ENCODE results near the gene PCNX1. TPM values are rescaled to one million over a fixed set of nuclear protein-coding genes. Genes with fewer than 3 reads are reported as not detected.

Gene PCNX1
- total and polyA plus RNA-seq, 2 experiments from 2014 or later: 10.0 to 64.2 TPM

DNA sequence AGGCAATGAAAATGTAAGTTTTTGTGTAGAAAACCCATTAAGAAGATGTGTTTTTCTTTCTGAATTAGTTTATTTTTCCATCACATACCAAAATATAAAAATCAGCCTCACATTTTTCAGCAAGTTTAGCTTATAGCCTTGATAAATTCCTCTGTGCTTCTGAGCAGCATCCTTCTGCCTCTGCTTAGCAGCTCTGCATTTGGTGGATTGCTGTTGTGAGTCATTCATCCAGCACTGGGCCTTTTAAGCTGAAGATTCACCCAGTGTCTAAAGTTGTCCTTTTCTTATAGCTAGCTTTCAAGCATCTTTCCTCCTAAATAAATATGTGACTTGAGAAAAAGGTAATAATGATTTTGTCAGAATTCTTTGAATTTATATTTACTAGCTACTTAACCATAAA is 206.1 kb downstream of the PCNX1 start:
- Histone ChIP-seq H3K27ac (peak overlapping the region; percentile 52), H3K4me1 (ENCODE audit: insufficient read depth) (peaks cover 31% of the 10 kb centered on the region), H3K4me2 (no peak overlapping the region), H3K27me3 (no peaks in the 10 kb centered on the region), H4K20me1 (ENCODE audit: insufficient read depth, poor library complexity, severe bottlenecking) (no peaks in the 10 kb centered on the region), H2AFZ (no peak overlapping the region), H3K9me2 (replicated peaks; ENCODE audit: insufficient read depth) (no peaks in the 10 kb centered on the region), H3K9me3 (ENCODE audit: low read depth) (no peaks in the 10 kb centered on the region), H3K36me3 (replicated peaks; ENCODE audit: insufficient read depth, low read depth) (no peaks in the 10 kb centered on the region), H3K79me2 (no peaks in the 10 kb centered on the region), H3K4me3 (no peak overlapping the region)
- TF ChIP-seq, protein P1, sequence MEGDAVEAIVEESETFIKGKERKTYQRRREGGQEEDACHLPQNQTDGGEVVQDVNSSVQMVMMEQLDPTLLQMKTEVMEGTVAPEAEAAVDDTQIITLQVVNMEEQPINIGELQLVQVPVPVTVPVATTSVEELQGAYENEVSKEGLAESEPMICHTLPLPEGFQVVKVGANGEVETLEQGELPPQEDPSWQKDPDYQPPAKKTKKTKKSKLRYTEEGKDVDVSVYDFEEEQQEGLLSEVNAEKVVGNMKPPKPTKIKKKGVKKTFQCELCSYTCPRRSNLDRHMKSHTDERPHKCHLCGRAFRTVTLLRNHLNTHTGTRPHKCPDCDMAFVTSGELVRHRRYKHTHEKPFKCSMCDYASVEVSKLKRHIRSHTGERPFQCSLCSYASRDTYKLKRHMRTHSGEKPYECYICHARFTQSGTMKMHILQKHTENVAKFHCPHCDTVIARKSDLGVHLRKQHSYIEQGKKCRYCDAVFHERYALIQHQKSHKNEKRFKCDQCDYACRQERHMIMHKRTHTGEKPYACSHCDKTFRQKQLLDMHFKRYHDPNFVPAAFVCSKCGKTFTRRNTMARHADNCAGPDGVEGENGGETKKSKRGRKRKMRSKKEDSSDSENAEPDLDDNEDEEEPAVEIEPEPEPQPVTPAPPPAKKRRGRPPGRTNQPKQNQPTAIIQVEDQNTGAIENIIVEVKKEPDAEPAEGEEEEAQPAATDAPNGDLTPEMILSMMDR (IDR thresholded peaks at IDR 0.05; ENCODE audit: poor library complexity): no peak
- TF ChIP-seq EZH2 (IDR thresholded peaks at IDR 0.05; ENCODE audit: borderline replicate concordance) (no peak), EZH2phosphoT487 (IDR thresholded peaks at IDR 0.05; ENCODE audit: low read depth, severe bottlenecking, unreplicated experiment) (no peak)
- no peak for DNase-seq (ENCODE audit: low spot score)

DNA sequence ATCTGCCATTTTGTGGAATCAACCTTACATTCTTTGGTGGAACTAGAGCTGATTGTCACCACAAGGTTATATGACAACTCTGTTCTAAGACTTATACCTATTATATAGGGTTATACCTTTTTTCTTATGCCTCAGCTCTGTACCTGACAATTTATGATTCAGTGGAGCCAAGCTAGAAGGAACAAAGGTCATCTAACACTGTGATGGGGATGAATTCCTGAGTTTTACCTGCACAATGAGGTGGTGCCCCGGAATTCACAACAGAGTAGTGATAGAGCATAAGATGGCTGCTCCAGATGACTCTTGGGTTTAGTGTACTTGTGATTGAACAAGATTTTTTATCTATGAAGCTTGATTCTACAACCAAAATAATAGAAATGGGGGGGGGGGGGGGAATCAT is 207.3 kb downstream of the PCNX1 start:
- no peaks in the 10 kb centered on the region for H3K9me2 ChIP-seq (replicated peaks; ENCODE audit: insufficient read depth)

DNA sequence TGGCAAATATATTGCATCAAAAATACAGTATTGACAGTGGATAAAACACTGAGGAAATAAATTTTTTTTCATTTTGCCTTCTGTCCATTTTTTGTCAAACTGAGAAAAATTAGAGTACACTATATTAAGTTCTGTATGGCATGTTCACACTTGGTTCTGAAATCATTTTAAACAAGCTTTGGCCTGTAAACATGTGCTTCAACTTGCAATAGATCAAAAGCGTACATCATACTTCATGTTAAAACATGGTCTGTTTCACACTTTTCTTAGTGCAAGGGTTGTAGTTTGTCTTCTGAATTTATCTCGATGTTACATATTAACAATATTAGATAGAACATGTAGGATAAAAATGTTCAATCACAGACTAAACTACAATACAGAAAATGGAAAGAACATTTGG is 208.0 kb downstream of the PCNX1 start:
- TF ChIP-seq EZH2phosphoT487 (IDR thresholded peaks at IDR 0.05; ENCODE audit: low read depth, severe bottlenecking, unreplicated experiment): no peak
- no peak for TF ChIP-seq EZH2 (IDR thresholded peaks at IDR 0.05; ENCODE audit: borderline replicate concordance)
- TF ChIP-seq, protein P1 (IDR thresholded peaks at IDR 0.05; ENCODE audit: poor library complexity): no peak
- H4K20me1 ChIP-seq (ENCODE audit: insufficient read depth, poor library complexity, severe bottlenecking): no peaks in the 10 kb centered on the region
- no peak overlapping the region for H3K4me2 ChIP-seq
- H3K9me3 ChIP-seq (ENCODE audit: low read depth): no peaks in the 10 kb centered on the region
- no peaks in the 10 kb centered on the region for H3K9me2 ChIP-seq (replicated peaks; ENCODE audit: insufficient read depth)
- no peak for DNase-seq (ENCODE audit: low spot score)
- no peak overlapping the region for H2AFZ ChIP-seq
- no peak overlapping the region for H3K4me3 ChIP-seq
- H3K4me1 ChIP-seq (ENCODE audit: insufficient read depth): peaks cover 42% of the 10 kb centered on the region
- H3K79me2 ChIP-seq: no peaks in the 10 kb centered on the region
- no peaks in the 10 kb centered on the region for H3K27me3 ChIP-seq
- H3K27ac ChIP-seq: peak overlapping the region; percentile 52
- no peaks in the 10 kb centered on the region for H3K36me3 ChIP-seq (replicated peaks; ENCODE audit: insufficient read depth, low read depth)
- WGBS (ENCODE audit: low lambda C conversion rate, missing lambda C conversion rate): 93% methylated on average over 2 of the region's 2 CpGs

More for the DNA sequence above, 207.3 kb downstream of the PCNX1 start:
- no peaks in the 10 kb centered on the region for H4K20me1 ChIP-seq (ENCODE audit: insufficient read depth, poor library complexity, severe bottlenecking)
- no peak for DNase-seq (ENCODE audit: low spot score)
- H3K27me3 ChIP-seq: no peaks in the 10 kb centered on the region
- 68% methylated on average over 1 of the region's 1 CpG for WGBS (ENCODE audit: low lambda C conversion rate, missing lambda C conversion rate)
- peak overlapping the region; percentile 52 for H3K27ac ChIP-seq
- H3K36me3 ChIP-seq (replicated peaks; ENCODE audit: insufficient read depth, low read depth): no peaks in the 10 kb centered on the region
- no peak overlapping the region for H3K4me3 ChIP-seq
- no peaks in the 10 kb centered on the region for H3K79me2 ChIP-seq
- H3K4me1 ChIP-seq (ENCODE audit: insufficient read depth): peaks cover 39% of the 10 kb centered on the region
- no peak overlapping the region for H2AFZ ChIP-seq
- TF ChIP-seq, protein P1 (IDR thresholded peaks at IDR 0.05; ENCODE audit: poor library complexity): no peak
- TF ChIP-seq EZH2phosphoT487 (IDR thresholded peaks at IDR 0.05; ENCODE audit: low read depth, severe bottlenecking, unreplicated experiment) (no peak), EZH2 (IDR thresholded peaks at IDR 0.05; ENCODE audit: borderline replicate concordance) (no peak)
- H3K4me2 ChIP-seq: peak overlapping the region; percentile 12
- no peaks in the 10 kb centered on the region for H3K9me3 ChIP-seq (ENCODE audit: low read depth)

Data from hepatocyte (in vitro differentiated cells).